Anterior cingulate cortex (tissue), 58 donors: ENCODE results near the gene NPHP4.

Experiments
- DNase-seq, 58 donors: peaks; one replicate each; lab custom pipeline; 2025; lab: John Stamatoyannopoulos, UW

The NPHP4 gene

DNA sequence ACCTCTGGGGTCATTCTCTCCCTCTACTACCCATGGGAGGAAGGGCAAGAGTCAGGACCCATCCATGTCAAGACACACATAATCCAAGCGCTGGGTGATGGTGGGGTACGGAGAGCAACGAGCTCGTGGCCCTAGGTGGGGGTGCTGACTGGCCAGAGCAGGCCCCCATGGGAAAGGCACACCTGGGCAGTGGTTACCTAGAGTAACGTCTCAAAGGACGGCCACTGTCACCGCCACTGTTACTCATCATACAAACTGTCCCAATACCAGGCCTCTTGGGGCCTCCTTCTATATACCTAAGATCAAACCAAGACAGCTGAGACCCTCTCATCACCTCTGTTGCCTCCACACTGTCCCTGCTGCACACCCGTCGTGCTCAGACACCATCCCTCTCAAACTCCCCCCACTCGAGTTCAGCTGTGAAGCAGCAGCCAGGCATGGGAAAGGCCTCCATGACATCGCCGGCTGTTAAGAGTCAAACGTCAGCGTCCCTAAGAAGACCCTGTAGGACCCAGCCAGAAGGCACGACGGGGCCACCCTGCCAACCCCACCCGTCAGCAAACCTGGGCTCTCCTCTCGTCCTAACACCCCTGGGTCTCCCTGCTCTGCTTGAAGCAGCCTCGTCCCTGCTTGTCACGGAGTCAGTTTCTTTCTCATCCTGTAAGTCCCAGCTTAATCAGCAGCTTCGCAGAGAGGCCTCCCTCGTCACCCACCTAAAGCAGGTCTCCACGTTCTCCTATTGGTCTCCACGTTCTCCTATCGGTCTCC, 15.3 kb downstream of the NPHP4 start:
- DNase-seq = no peak

GRCh38 chr1:5976231-5976630, 16.0 kb downstream of the NPHP4 start:
- DNase-seq = no peak

GRCh38 chr1:5975133-5975880, 16.9 kb downstream of the NPHP4 start:
- peak in 51 of 58 donors; percentile 14 to 76 (median 50) for DNase-seq

DNA sequence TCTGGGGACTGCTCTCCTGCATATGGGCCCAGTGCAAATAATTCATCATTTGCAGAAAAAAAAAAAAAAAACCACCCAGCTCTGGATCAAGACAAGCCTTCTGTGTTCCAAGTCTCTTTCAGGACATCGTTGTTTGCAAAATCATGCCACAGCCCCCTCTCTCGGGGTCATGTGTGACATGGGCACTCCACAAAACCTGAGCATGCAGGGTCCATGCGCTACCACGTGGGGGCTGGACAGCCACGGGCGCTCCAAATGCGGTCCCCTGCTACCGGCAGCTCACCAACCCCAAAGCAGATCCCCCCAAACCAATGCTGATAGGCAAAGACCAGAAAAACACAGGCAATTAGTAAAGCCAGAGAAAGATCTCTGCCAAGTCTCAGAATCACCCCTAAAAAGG, 17.6 kb downstream of the NPHP4 start:
- no peak for DNase-seq

DNA sequence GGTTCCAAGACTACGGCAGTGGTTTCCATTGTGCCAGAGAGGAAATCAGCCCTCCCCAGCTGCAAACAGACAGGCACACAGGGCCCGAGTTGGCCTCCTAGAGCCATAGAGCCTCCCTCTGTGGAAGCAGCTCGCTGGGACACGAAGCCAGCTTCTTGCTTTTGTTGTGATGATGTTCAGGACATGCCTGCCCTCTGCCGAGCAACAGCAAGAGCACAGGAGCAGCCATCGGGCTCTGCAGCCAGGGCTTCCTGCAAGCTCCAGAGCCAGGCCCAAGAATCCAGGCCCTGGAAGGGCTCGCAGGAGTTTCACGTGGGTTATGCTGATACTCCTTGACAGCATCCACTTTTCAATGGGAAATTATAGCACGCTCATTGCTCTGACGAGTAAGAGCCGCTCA, 18.5 kb downstream of the NPHP4 start:
- peak in 50 of 58 donors; percentile 16 to 85 (median 62) for DNase-seq

- no peak for DNase-seq
Measured at GRCh38 chr1:5972198-5972520, 20.1 kb downstream of the NPHP4 start.

GRCh38 chr1:5971471-5972197, 20.6 kb downstream of the NPHP4 start:
- no peak for DNase-seq

- no peak for DNase-seq
Measured at GRCh38 chr1:5970610-5971273, 21.5 kb downstream of the NPHP4 start.

GRCh38 chr1:5969168-5969567, 23.1 kb downstream of the NPHP4 start:
- DNase-seq = no peak

GRCh38 chr1:5968161-5968736, 24.0 kb downstream of the NPHP4 start:
- DNase-seq = no peak

DNA sequence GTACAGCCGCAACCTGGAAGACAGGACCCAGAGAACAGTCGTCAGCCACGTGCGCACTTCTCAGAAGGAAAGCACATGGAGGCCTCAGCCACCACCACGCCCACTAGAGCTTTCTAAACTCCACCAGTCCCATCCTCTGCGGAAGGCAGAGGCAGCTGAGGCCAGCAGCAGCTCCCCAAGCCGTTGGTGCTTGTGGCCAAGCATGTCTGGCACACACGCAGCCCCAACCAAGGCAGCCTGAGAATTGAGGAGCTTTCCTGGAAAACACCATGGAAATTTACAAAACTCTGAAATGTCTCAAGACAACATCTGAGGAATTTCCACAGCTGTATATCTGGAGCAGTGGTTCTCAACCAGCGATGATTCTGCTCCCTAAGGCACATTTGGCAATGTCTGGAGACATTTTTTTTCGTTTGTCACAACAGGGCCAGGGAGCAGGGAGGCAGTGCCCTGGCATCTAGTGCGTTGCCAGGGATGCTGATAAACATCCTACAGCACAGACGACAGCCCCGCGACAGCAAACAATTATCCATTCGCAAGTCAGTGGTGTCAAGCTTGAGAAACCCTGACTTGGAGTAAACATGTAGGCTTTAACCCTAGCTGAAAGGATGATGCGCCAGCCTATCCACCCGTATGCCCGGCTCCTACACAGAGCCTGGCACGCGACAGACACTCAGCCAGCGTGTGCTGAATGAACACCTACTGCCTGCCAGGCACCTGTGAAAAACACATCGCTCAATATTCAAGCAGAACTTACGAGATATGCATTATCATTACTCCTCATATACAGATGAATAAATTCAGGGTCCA, 24.7 kb downstream of the NPHP4 start:
- peak in 6 of 58 donors; percentile 5 to 55 (median 24) for DNase-seq

GRCh38 chr1:5966543-5967205, 25.6 kb downstream of the NPHP4 start:
- DNase-seq = no peak

DNA sequence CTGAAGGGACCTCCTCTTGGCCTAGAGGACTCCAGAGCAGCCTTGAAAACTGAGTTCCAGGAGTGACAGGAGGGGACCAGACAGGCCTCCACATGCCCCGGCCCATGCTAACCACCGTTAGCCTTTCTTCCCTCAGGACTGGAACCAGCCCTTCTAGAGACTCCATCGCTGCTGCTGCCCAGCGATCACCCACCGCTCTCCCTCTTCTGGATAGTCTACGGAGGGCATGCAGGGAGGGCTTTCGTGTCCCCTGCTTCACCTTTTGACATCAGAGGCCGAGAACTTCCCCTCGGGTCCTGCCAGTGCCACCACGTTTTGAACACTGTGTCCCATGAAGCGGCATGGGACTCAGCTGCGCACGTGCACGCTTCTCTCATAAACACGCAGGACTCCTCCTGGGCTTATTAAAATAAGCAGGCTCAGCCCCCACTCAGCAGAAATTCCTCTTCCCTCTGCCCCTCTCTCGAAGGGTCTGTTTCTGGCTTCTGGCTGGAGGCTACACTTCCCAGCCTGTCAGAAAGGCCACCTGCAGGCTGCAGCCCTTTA, 26.6 kb downstream of the NPHP4 start:
- DNase-seq = no peak

GRCh38 chr1:5962265-5963105, 29.7 kb downstream of the NPHP4 start:
- no peak for DNase-seq

DNA sequence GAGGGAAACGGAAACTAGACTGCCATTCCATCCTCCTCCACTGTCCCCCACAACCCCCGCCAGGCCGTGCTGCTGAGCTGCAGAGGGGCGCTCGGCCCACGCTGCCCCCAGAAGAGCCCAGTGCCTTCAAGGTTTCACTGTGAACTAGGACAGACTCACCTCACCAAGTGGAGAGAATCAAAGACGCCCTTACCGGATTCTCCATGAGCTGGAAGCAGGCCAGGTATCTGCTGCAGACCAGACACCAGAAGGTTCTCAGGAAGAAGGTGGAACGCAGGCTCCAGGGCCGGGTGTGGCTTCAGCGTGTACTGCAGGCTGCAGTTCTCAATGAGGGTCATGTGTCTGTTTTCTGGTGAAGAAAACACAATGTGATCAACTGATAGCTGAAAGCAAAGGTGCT, 30.6 kb downstream of the NPHP4 start:
- DNase-seq = no peak

DNA sequence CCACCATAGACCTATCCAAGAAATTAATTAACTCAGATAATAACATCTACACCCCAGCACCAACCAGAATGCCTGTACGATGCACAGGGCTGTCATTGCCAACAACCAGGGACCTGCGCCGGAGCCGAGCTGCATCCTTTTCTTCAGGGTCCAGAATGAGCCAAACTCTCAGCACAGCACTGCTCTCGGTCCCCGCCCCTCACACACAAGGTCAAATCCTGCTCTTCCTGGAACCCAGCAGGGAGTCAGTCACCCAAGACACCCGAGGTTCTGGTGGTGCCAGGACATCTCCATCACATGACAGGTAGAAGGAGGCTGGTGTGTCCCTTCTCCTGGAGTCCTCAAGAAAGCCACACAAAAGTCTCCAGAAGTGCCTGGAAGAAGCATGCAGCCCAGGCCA, 31.9 kb downstream of the NPHP4 start:
- no peak for DNase-seq

DNA sequence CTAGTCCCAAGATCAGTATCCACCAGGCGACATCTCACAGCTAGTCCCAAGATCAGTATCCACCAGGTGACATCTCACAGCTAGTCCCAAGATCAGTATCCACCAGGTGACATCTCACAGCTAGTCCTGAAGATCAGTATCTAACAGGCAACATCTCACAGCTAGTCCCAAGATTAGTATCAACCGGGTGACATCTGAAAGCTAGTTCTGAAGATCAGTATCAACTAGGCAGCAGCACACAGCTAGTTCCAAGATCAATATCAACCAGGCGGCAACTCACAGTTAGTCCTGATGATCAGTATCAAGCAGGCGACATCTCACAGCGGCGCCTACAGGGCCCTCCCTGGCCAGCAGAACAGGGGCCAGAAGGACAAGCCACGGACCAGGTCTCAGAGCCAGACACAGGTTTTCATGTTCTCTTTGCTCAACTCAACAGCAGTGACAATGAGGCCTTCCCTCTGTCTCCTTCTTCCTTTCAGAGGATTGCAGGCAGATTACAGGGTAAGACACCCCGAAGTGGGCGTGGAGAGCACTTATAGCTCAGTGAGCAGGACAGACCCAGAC, 32.5 kb downstream of the NPHP4 start:
- no peak for DNase-seq

DNA sequence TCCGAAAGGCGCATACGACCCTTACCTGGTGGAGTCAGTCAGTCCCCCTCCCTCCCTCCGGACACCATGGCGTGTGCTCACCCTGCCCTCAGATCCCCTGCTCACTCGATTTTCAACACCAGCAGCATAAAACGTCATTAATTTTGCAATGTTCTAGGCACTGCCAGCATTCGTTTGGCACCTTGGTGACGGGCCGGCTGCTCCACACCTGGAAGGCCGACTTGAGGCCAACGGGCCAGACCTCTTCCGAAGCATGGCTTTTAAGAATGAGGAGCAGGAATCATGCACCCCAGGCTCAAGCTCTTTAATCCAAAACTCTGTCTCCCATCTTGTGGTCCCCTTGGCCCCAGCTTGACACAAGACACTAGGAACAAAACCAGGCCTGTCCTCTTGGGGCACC, 33.1 kb downstream of the NPHP4 start:
- DNase-seq = no peak
